AG20443 (cell line): ENCODE data around the gene TTC6.
"Not testable (repeated sequence)": the region's sequence is repeated elsewhere in the genome, so short reads cannot be mapped to it uniquely, and the experiment has no call there.

Source experiments
- DNase-seq: peaks from one replicate; pipeline ENCODE4 v3.0.0; 2012; ENCODE audit warnings: low spot score, mixed read lengths

TTC6 gene

GRCh38 chr14:37594971-37595808 is at the start of gene TTC6, which contains the start of gene FOXA1:
Gene TTC6, plus strand, starts transcription at chr14:37595629. Its CDS starts 26,436 bp downstream, at chr14:37622065.
Gene FOXA1, minus strand, starts transcription at chr14:37595249. Its CDS starts 277 bp downstream, at chr14:37594972.
- peak; percentile 69 for DNase-seq

- DNase-seq: peak; percentile 38
Measured at GRCh38 chr14:37546621-37547447, 48.6 kb upstream of the TTC6 start.

- peak; percentile 6 for DNase-seq
Measured at GRCh38 chr14:37550511-37550910, 44.9 kb upstream of the TTC6 start.

- DNase-seq: no peak
Measured at GRCh38 chr14:37551119-37551518, 44.3 kb upstream of the TTC6 start.

GRCh38 chr14:37553935-37554550 is 41.4 kb upstream of the TTC6 start:
- no peak for DNase-seq

- not testable (repeated sequence) for DNase-seq
Measured at GRCh38 chr14:37555596-37555995, 39.8 kb upstream of the TTC6 start.

GRCh38 chr14:37558740-37559139 is 36.7 kb upstream of the TTC6 start:
- no peak for DNase-seq

- DNase-seq: peak; percentile 21
Measured at GRCh38 chr14:37559386-37559785, 36.0 kb upstream of the TTC6 start.

- no peak for DNase-seq
Measured at GRCh38 chr14:37563189-37563588, 32.2 kb upstream of the TTC6 start.

GRCh38 chr14:37565550-37565949 is 29.9 kb upstream of the TTC6 start:
- DNase-seq: no peak

GRCh38 chr14:37566811-37567371 is 28.5 kb upstream of the TTC6 start:
- no peak for DNase-seq

GRCh38 chr14:37569729-37570128 is 25.7 kb upstream of the TTC6 start:
- DNase-seq: no peak

- DNase-seq: no peak
Measured at GRCh38 chr14:37571391-37571790, 24.0 kb upstream of the TTC6 start.

- DNase-seq: no peak
Measured at GRCh38 chr14:37573356-37573755, 22.1 kb upstream of the TTC6 start.

GRCh38 chr14:37579274-37579673 is 16.2 kb upstream of the TTC6 start:
- no peak for DNase-seq

- DNase-seq: no peak
Measured at GRCh38 chr14:37580146-37580545, 15.3 kb upstream of the TTC6 start.

- DNase-seq: no peak
Measured at GRCh38 chr14:37583358-37584210, 11.8 kb upstream of the TTC6 start.

- DNase-seq: no peak
Measured at GRCh38 chr14:37584211-37585100, 11.0 kb upstream of the TTC6 start.

- DNase-seq: no peak
Measured at GRCh38 chr14:37585101-37585511, 10.3 kb upstream of the TTC6 start.
